OCI-LY7 (cell line): Measurements from ENCODE around the gene SPAG16. TPM values are rescaled to one million over a fixed set of nuclear protein-coding genes. Genes with fewer than 3 reads are reported as not detected.
"Not testable (repeated sequence)": the region's sequence is repeated elsewhere in the genome, so short reads cannot be mapped to it uniquely, and the experiment has no call there.

ENCODE experiments used
- BruUV-seq: library from RNA; stranded (reverse); fragments of 400-500 nt; replicated peaks from 2 replicates; lab custom pipeline; 2021; lab: Mats Ljungman, UMichigan
- CTCF ChIA-PET: fragments of 300-600 bp; sonication (Branson Sonifier 250); formaldehyde crosslinking; loops from one replicate; lab custom pipeline; 2022; ENCODE audit warnings: antibody characterized with exemption; ENCODE audit not compliant: unreplicated experiment; lab: Charles Lee
- POLR2A ChIA-PET: fragments of 300-600 bp; sonication (Branson Sonifier 250); formaldehyde crosslinking; loops from one replicate; lab custom pipeline; 2022; ENCODE audit warnings: antibody characterized with exemption; lab: Charles Lee
- DNase-seq: peaks from one replicate; pipeline ENCODE4 v3.0.0-alpha.2; 2015; ENCODE audit warnings: low spot score
- H2AFZ ChIP-seq: fragments of 200-600 bp; sonication (generic), shearing (Covaris generic); 2 replicates; pipeline ENCODE4 v1.6.1; 2014; ENCODE audit warnings: mild to moderate bottlenecking, antibody characterized with exemption, low read length, moderate library complexity
- H3K27ac ChIP-seq: fragments of 200-600 bp; sonication (generic); 2 replicates; pipeline ENCODE4 v1.5.1; 2014; ENCODE audit warnings: mixed run types, low read depth, mild to moderate bottlenecking, moderate library complexity, low read length, inconsistent platforms; ENCODE audit not compliant: poor library complexity, severe bottlenecking
- H3K36me3 ChIP-seq: fragments of 200-600 bp; sonication (generic); 2 replicates; pipeline ENCODE4 v1.6.1; 2014; ENCODE audit warnings: mild to moderate bottlenecking, antibody characterized with exemption, low read length, moderate library complexity, mixed read lengths; ENCODE audit not compliant: insufficient read depth
- H3K4me1 ChIP-seq: fragments of 200-600 bp; sonication (generic); 2 replicates; pipeline ENCODE4 v1.5.1; 2014; ENCODE audit warnings: mild to moderate bottlenecking, low read length; ENCODE audit not compliant: insufficient read depth, poor library complexity, severe bottlenecking
- H3K4me2 ChIP-seq: fragments of 200-600 bp; sonication (generic); 2 replicates; pipeline ENCODE4 v1.6.1; 2014; ENCODE audit warnings: mild to moderate bottlenecking, low read length
- H3K4me3 ChIP-seq: fragments of 200-600 bp; sonication (generic); 2 replicates; pipeline ENCODE4 v1.5.1; 2014; ENCODE audit warnings: mild to moderate bottlenecking, low read depth, low read length; ENCODE audit not compliant: poor library complexity, severe bottlenecking
- H3K79me2 ChIP-seq: fragments of 200-600 bp; sonication (generic); 2 replicates; pipeline ENCODE4 v1.6.1; 2016; ENCODE audit warnings: low read depth, mild to moderate bottlenecking, low read length, moderate library complexity, mixed read lengths; ENCODE audit not compliant: insufficient read depth
- H3K9me2 ChIP-seq: fragments of 200-600 bp; sonication (generic); 2 replicates; pipeline ENCODE4 v1.6.1; 2016; ENCODE audit warnings: mild to moderate bottlenecking, low read length, mixed read lengths; ENCODE audit not compliant: insufficient read depth
- H3K9me3 ChIP-seq: fragments of 200-600 bp; sonication (generic); 2 replicates; pipeline ENCODE4 v1.6.1; 2014; ENCODE audit warnings: mild to moderate bottlenecking, mixed run types, low read length, mixed read lengths
- H4K20me1 ChIP-seq: fragments of 200-600 bp; sonication (generic); 2 replicates; pipeline ENCODE4 v1.6.1; 2014; ENCODE audit warnings: mild to moderate bottlenecking, antibody characterized with exemption, low read length, moderate library complexity, mixed read lengths; ENCODE audit not compliant: insufficient read depth
- EZH2phosphoT487 ChIP-seq: fragments of 200-600 bp; sonication (generic); IDR thresholded peaks from 2 replicates; pipeline ENCODE4 v1.6.1; 2018; ENCODE audit warnings: low read depth, borderline replicate concordance, mild to moderate bottlenecking, mixed run types, antibody characterized with exemption, low read length, moderate library complexity, mixed read lengths
- intact Hi-C: fragments of 100-400 bp; cut with micrococcal nuclease; formaldehyde crosslinking; loops from one replicate; pipeline ENCODE4 v1.10.0; 2022; ENCODE audit not compliant: unreplicated experiment
- total RNA-seq, 2 experiments: library from RNA; depleted of rRNA in 1 of 2; stranded (reverse); fragments of >200 nt in 1 of 2; shearing (Covaris generic) in 1 of 2; gene quantifications; 2 replicates each; pipeline ENCODE4 v1.2.3, GENCODE V29; 2014 to 2022
- TF ChIP-seq, protein P1 (sequence below): fragments of 200-600 bp; sonication (generic); conservative IDR thresholded peaks from 2 replicates; pipeline ENCODE4 v1.5.1; 2014; ENCODE audit warnings: mild to moderate bottlenecking, antibody characterized with exemption, low read length, moderate library complexity, mixed read lengths

SPAG16 gene
- total RNA-seq, 2 experiments from 2014 or later: 22.1 to 24.2 TPM

DNA sequence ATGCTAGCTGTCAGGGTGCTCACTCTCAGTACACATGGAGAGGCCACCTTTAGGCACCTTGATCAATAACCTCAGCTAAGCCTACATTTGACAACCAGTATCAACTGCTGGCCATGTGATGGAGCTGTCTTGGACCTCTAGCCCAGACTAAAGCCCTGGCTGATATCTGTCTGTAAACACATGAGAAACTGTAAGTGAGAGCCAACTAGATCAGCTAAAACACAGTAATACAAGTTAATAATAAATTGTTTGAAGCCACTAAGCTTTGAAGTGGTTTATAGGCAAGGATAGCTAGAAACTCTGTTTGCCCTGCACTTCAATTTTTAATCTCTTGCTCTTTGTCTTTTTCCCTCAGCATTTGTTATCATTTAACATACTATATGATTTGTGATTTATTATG, 407.1 kb downstream of the SPAG16 start:
- DNase-seq: no peak
- ChIA-PET POLR2A (no interaction called here), CTCF (no interaction called here)
- no peaks in the 10 kb centered on the region for H3K4me1 ChIP-seq
- intact Hi-C loops: no loop called here
- no peaks in the 10 kb centered on the region for H4K20me1 ChIP-seq
- no peaks in the 10 kb centered on the region for H3K79me2 ChIP-seq
- TF ChIP-seq, protein P1, sequence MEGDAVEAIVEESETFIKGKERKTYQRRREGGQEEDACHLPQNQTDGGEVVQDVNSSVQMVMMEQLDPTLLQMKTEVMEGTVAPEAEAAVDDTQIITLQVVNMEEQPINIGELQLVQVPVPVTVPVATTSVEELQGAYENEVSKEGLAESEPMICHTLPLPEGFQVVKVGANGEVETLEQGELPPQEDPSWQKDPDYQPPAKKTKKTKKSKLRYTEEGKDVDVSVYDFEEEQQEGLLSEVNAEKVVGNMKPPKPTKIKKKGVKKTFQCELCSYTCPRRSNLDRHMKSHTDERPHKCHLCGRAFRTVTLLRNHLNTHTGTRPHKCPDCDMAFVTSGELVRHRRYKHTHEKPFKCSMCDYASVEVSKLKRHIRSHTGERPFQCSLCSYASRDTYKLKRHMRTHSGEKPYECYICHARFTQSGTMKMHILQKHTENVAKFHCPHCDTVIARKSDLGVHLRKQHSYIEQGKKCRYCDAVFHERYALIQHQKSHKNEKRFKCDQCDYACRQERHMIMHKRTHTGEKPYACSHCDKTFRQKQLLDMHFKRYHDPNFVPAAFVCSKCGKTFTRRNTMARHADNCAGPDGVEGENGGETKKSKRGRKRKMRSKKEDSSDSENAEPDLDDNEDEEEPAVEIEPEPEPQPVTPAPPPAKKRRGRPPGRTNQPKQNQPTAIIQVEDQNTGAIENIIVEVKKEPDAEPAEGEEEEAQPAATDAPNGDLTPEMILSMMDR: no peak
- no peak for TF ChIP-seq EZH2phosphoT487
- no peak overlapping the region for H3K4me2 ChIP-seq
- no peak overlapping the region for H3K4me3 ChIP-seq
- H3K9me3 ChIP-seq: no peaks in the 10 kb centered on the region
- H3K9me2 ChIP-seq: no peaks in the 10 kb centered on the region
- no peak overlapping the region for H2AFZ ChIP-seq
- BruUV-seq: no TSS peak
- no peak overlapping the region for H3K27ac ChIP-seq
- H3K36me3 ChIP-seq: no peaks in the 10 kb centered on the region

DNA sequence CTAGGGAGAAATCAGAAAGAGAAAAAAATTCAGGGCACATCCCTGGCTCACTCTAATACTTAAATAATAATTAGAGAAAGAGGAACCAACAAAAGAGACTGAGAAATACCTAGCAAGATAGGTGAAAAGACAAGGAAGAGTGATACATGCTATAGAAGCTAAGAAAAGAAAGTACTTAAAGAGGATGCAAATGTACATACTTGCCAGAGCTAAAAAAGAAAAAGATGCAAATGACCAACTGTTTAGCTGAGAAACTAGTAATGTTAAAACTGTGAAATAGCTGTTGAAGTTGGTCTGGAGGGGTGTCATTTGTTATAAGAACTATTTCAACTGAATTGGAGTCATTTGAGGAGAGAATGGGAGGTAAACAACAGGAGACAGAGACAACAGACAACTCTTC, 412.2 kb downstream of the SPAG16 start:
- CTCF ChIA-PET: no interaction called here

DNA sequence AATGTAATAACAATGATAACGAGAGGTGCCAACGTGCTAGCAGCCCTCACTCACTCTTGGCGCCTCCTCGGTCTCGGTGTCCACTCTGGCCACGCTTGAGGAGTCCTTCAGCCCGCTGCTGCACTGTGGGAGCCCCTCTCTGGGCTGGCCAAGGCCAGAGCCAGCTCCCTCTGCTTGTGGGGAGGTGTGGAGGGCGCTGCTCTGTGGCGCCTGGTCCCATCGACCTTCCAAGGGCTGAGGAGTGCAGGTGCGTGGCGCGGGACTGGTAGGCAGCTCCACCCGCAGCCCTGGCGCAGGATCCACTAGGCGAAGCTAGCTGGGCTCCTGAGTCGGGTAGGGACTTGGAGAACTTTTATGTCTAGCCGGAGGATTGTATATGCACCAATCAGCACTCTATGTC, 417.1 kb downstream of the SPAG16 start:
- H3K27ac ChIP-seq, H3K9me3 ChIP-seq, H3K79me2 ChIP-seq, DNase-seq, H3K9me2 ChIP-seq, H3K4me3 ChIP-seq, H2AFZ ChIP-seq, H4K20me1 ChIP-seq, intact Hi-C loops, H3K4me2 ChIP-seq, CTCF ChIA-PET, H3K4me1 ChIP-seq, BruUV-seq, H3K36me3 ChIP-seq: not testable (repeated sequence)
- POLR2A ChIA-PET: interaction anchor here (0.8 kb wide), 1 partner anchor 15 kb away, joined by 3 read pairs; no protein-coding TSS in a partner anchor

More for the DNA sequence above, 412.2 kb downstream of the SPAG16 start:
- peaks cover 6% of the 10 kb centered on the region for H3K4me1 ChIP-seq
- H3K79me2 ChIP-seq: no peaks in the 10 kb centered on the region
- no TSS peak for BruUV-seq
- POLR2A ChIA-PET: no interaction called here
- no peak for TF ChIP-seq EZH2phosphoT487
- TF ChIP-seq, protein P1: no peak
- no peaks in the 10 kb centered on the region for H3K9me3 ChIP-seq
- intact Hi-C loops: no loop called here
- no peaks in the 10 kb centered on the region for H3K9me2 ChIP-seq
- no peak overlapping the region for H3K4me2 ChIP-seq
- no peak overlapping the region for H3K27ac ChIP-seq
- no peak for DNase-seq
- H2AFZ ChIP-seq: peak overlapping the region; percentile 27; the same call in 1 of the 2 replicates
- H3K4me3 ChIP-seq: no peak overlapping the region
- H4K20me1 ChIP-seq: no peaks in the 10 kb centered on the region
- no peaks in the 10 kb centered on the region for H3K36me3 ChIP-seq
